ENCODE data around the gene TIMM8A.

- TF ChIP-seq POLR2A (IDR thresholded peaks at IDR 0.05; ENCODE audit: low read length) (no peak), ZNF302 (CRISPR knock-in tag; IDR thresholded peaks at IDR 0.05) (no peak)
Measured at GRCh38 chrX:101337776-101338271, 10.7 kb downstream of the TIMM8A start.
